H9 (cell line): ENCODE results near the gene PRF1. TPM values are rescaled to one million over a fixed set of nuclear protein-coding genes. Genes with fewer than 3 reads are reported as not detected.

Experiments
- DNase-seq: peaks from one replicate; pipeline ENCODE4 v3.0.0-alpha.2; 2017
- H2AFZ ChIP-seq: one replicate; pipeline ENCODE4 v1.6.1; 2013; ENCODE audit warnings: mild to moderate bottlenecking, low read length, control low read depth, moderate library complexity
- H2AK5ac ChIP-seq: 2 replicates; pipeline ENCODE4 v1.6.1; 2013; ENCODE audit warnings: low read length, control low read depth, mixed read lengths; ENCODE audit not compliant: insufficient read length
- H2BK120ac ChIP-seq: one replicate; pipeline ENCODE4 v1.6.1; 2013; ENCODE audit warnings: low read depth, mild to moderate bottlenecking, low read length, control low read depth, inconsistent platforms; ENCODE audit not compliant: poor library complexity, severe bottlenecking
- H2BK12ac ChIP-seq: 2 replicates; pipeline ENCODE4 v1.6.1; 2013; ENCODE audit warnings: low read length, control low read depth, mixed read lengths, low read depth; ENCODE audit not compliant: insufficient read length
- H2BK15ac ChIP-seq: 2 replicates; pipeline ENCODE4 v1.6.1; 2013; ENCODE audit warnings: low read depth, low read length, control low read depth
- H2BK20ac ChIP-seq: one replicate; pipeline ENCODE4 v1.6.1; 2013; ENCODE audit warnings: low read depth, mild to moderate bottlenecking, low read length, control low read depth, inconsistent platforms; ENCODE audit not compliant: poor library complexity, severe bottlenecking
- H2BK5ac ChIP-seq: 2 replicates; pipeline ENCODE4 v1.6.1; 2013; ENCODE audit warnings: low read length, control low read depth, mixed read lengths; ENCODE audit not compliant: insufficient read length
- H3K14ac ChIP-seq: 2 replicates; pipeline ENCODE4 v1.6.1; 2013; ENCODE audit warnings: low read length, control low read depth; ENCODE audit not compliant: insufficient read depth
- H3K18ac ChIP-seq: 2 replicates; pipeline ENCODE4 v1.6.1; 2013; ENCODE audit warnings: low read depth, mild to moderate bottlenecking, mixed read lengths, low read length, control low read depth; ENCODE audit not compliant: insufficient read length
- H3K23ac ChIP-seq: 2 replicates; pipeline ENCODE4 v1.6.1; 2013; ENCODE audit warnings: low read length, control low read depth, mixed read lengths, low read depth; ENCODE audit not compliant: insufficient read length
- H3K23me2 ChIP-seq: 2 replicates; pipeline ENCODE4 v1.6.1; 2013; ENCODE audit warnings: low read depth, mild to moderate bottlenecking, mixed read lengths, low read length, control low read depth; ENCODE audit not compliant: insufficient read length, poor library complexity, severe bottlenecking
- H3K27ac ChIP-seq: 2 replicates; pipeline ENCODE4 v1.5.1; 2013; ENCODE audit warnings: low read length, control low read depth, mixed read lengths, low read depth; ENCODE audit not compliant: insufficient read length
- H3K27me3 ChIP-seq: 2 replicates; pipeline ENCODE4 v1.6.1; 2013; ENCODE audit warnings: low read length, control low read depth, inconsistent platforms; ENCODE audit not compliant: insufficient read depth
- H3K4ac ChIP-seq: 2 replicates; pipeline ENCODE4 v1.6.1; 2013; ENCODE audit warnings: low read depth, mild to moderate bottlenecking, control low read depth, inconsistent platforms, low read length, moderate library complexity
- H3K4me1 ChIP-seq: 2 replicates; pipeline ENCODE4 v1.6.1; 2013; ENCODE audit warnings: low read length, control low read depth, inconsistent platforms; ENCODE audit not compliant: insufficient read depth
- H3K4me2 ChIP-seq: 2 replicates; pipeline ENCODE4 v1.6.1; 2013; ENCODE audit warnings: low read length, control low read depth, mixed read lengths; ENCODE audit not compliant: insufficient read length, insufficient read depth
- H3K56ac ChIP-seq: 2 replicates; pipeline ENCODE4 v1.6.1; 2013; ENCODE audit warnings: low read depth, mild to moderate bottlenecking, mixed read lengths, low read length, control low read depth; ENCODE audit not compliant: insufficient read length
- H3K79me1 ChIP-seq: 2 replicates; pipeline ENCODE4 v1.6.1; 2013; ENCODE audit warnings: low read depth, mild to moderate bottlenecking, moderate library complexity, low read length, control low read depth, inconsistent platforms; ENCODE audit not compliant: insufficient read depth, poor library complexity, severe bottlenecking
- H3K79me2 ChIP-seq: 2 replicates; pipeline ENCODE4 v1.6.1; 2013; ENCODE audit warnings: low read length, control low read depth, inconsistent platforms; ENCODE audit not compliant: insufficient read depth
- H3K9ac ChIP-seq: 2 replicates; pipeline ENCODE4 v1.6.1; 2013; ENCODE audit warnings: low read length, control low read depth, mixed read lengths; ENCODE audit not compliant: insufficient read length; ENCODE audit errors: extremely low read depth
- H3K9me3 ChIP-seq: one replicate; pipeline ENCODE4 v1.6.1; 2013; ENCODE audit warnings: low read depth, low read length, inconsistent platforms; ENCODE audit not compliant: control insufficient read depth
- H3T11ph ChIP-seq: one replicate; pipeline ENCODE4 v1.6.1; 2013; ENCODE audit warnings: mild to moderate bottlenecking, low read length, control low read depth, inconsistent platforms
- H4K20me1 ChIP-seq: one replicate; pipeline ENCODE4 v1.6.1; 2013; ENCODE audit not compliant: control insufficient read depth, insufficient read length, insufficient read depth
- H4K5ac ChIP-seq: 2 replicates; pipeline ENCODE4 v1.6.1; 2013; ENCODE audit warnings: low read depth, mild to moderate bottlenecking, mixed read lengths, low read length, control low read depth; ENCODE audit not compliant: insufficient read length
- H4K8ac ChIP-seq: replicated peaks from 2 replicates; pipeline ENCODE4 v1.6.1; 2013; ENCODE audit warnings: low read length, control low read depth, mixed read lengths, low read depth; ENCODE audit not compliant: insufficient read length
- H4K91ac ChIP-seq: 2 replicates; pipeline ENCODE4 v1.6.1; 2013; ENCODE audit warnings: low read depth, mild to moderate bottlenecking, moderate library complexity, mixed read lengths, low read length, control low read depth; ENCODE audit not compliant: insufficient read length
- H3K27ac Mint-ChIP-seq, 3 experiments: 2 replicates in 2 of 3; 3 replicates in 1 of 3; pipeline ENCODE4 v1.8.0; 2020 to 2021; ENCODE audit warnings: mixed read lengths in 3 of 3, mild to moderate bottlenecking in 1 of 3, moderate library complexity in 1 of 3
- H3K27me3 Mint-ChIP-seq: 2 replicates; pipeline ENCODE4 v1.8.0; 2021; ENCODE audit warnings: low read depth, mild to moderate bottlenecking, moderate library complexity, mixed read lengths
- H3K36me3 Mint-ChIP-seq, 3 experiments: 2 replicates in 2 of 3; 3 replicates in 1 of 3; pipeline ENCODE4 v1.8.0; 2020 to 2021; ENCODE audit warnings: low read depth in 3 of 3, mixed read lengths in 3 of 3; ENCODE audit not compliant: insufficient read depth in 1 of 3
- H3K4me1 Mint-ChIP-seq, 2 experiments: 2 replicates each; pipeline ENCODE4 v1.8.0; 2020; ENCODE audit warnings: mixed read lengths in 2 of 2
- H3K4me3 Mint-ChIP-seq, 2 experiments: 2 replicates in 1 of 2; 3 replicates in 1 of 2; pipeline ENCODE4 v1.8.0; 2020 to 2021; ENCODE audit warnings: mild to moderate bottlenecking in 2 of 2, mixed read lengths in 2 of 2, moderate library complexity in 1 of 2
- H3K9me3 Mint-ChIP-seq, 2 experiments: 2 replicates in 1 of 2; 3 replicates in 1 of 2; pipeline ENCODE4 v1.8.0; 2020; ENCODE audit warnings: mild to moderate bottlenecking in 2 of 2, mixed read lengths in 2 of 2, moderate library complexity in 1 of 2
- CTCF ChIP-seq: fragments of 200-600 bp; sonication (generic); conservative IDR thresholded peaks from 3 replicates; pipeline ENCODE4 v1.8.0; 2021; ENCODE audit warnings: antibody characterized with exemption, mild to moderate bottlenecking
- total RNA-seq: library from RNA; stranded (reverse); gene quantifications from 2 replicates; pipeline ENCODE4 v1.2.1, GENCODE V29; 2021

Gene PRF1
- total RNA-seq, 1 experiment from 2014 or later = not detected

DNA sequence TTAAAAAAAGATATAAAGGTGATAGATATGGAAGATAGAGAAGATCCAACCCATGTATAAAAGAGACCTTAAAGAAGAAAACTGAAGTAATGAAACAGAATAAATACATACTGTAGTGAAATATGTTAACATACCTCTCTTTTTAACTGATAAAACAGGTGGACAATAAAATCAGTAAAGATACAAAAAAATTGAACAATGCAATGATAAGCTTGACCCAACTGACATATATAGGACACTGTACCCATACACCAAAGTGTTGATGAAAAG lies 17.4 kb upstream of the PRF1 start:
- no peak for DNase-seq
- H2AK5ac ChIP-seq = no peak overlapping the region
- H4K91ac ChIP-seq = no peak overlapping the region
- no peaks in the 10 kb centered on the region for H4K20me1 ChIP-seq
- H3K14ac ChIP-seq = no peak overlapping the region
- no peaks in the 10 kb centered on the region for H3K23me2 ChIP-seq
- no peak overlapping the region for H2BK15ac ChIP-seq
- H4K5ac ChIP-seq = no peak overlapping the region
- peaks cover 7% of the 10 kb centered on the region for H3K4me1 ChIP-seq
- no peak overlapping the region for H3K9ac ChIP-seq
- H3K4me1 Mint-ChIP-seq = peaks cover 19 to 28% of the 10 kb centered on the region in 2 experiments
- no peak overlapping the region for H3K18ac ChIP-seq
- H3K4me2 ChIP-seq = no peak overlapping the region
- no peak overlapping the region for H3K23ac ChIP-seq
- no peak overlapping the region for H2BK5ac ChIP-seq
- no peak overlapping the region for H3K27ac ChIP-seq
- H3K27me3 ChIP-seq = no peaks in the 10 kb centered on the region
- H3T11ph ChIP-seq = no peak overlapping the region
- TF ChIP-seq CTCF = no peak
- no peaks in the 10 kb centered on the region for H3K79me2 ChIP-seq
- no peaks in the 10 kb centered on the region for H3K79me1 ChIP-seq
- peaks cover 22 to 24% of the 10 kb centered on the region in 2 experiments for H3K9me3 Mint-ChIP-seq
- H2BK20ac ChIP-seq = no peak overlapping the region
- H3K36me3 Mint-ChIP-seq = peaks cover 12 to 24% (median 21%) of the 10 kb centered on the region in 3 experiments
- no peak overlapping the region for H3K4ac ChIP-seq
- no peak overlapping the region for H3K4me3 Mint-ChIP-seq
- H3K56ac ChIP-seq = no peak overlapping the region
- H2BK12ac ChIP-seq = no peak overlapping the region
- no peak overlapping the region for H2AFZ ChIP-seq
- no peak overlapping the region for H3K27ac Mint-ChIP-seq
- H3K9me3 ChIP-seq = peaks cover 7% of the 10 kb centered on the region
- H3K27me3 Mint-ChIP-seq = no peaks in the 10 kb centered on the region
- no peak overlapping the region for H4K8ac ChIP-seq
- no peak overlapping the region for H2BK120ac ChIP-seq
